Measurements from ENCODE around the gene KCNK2. TPM values are rescaled to one million over a fixed set of nuclear protein-coding genes. Genes with fewer than 3 reads are reported as not detected.

The KCNK2 gene
- total RNA-seq, 1 experiment from 2014 or later: 1.1 TPM

DNA sequence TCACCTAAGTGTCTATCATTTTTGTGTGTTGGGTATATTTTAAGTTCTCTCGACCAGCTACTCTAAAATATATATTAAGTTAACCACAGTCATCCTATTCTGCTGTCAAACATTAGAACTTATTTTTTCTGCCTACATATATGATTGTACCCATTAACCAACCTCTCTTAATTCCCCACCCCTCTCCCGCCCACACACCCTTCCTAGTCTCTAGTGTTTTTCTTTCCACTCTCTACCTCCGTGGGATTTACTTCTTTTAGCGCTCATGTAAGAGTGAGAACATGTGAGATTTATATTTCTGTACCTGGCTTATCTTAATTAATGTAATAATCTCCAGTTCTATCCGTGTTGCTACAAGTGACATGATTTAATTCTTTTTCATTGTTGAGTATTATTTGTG is 26.6 kb downstream of the KCNK2 start:
- CTCF ChIA-PET: no interaction called here
- intact Hi-C loops (cut with micrococcal nuclease; ENCODE audit: unreplicated experiment): no loop called here
- no TSS peak for BruUV-seq (replicated peaks)

DNA sequence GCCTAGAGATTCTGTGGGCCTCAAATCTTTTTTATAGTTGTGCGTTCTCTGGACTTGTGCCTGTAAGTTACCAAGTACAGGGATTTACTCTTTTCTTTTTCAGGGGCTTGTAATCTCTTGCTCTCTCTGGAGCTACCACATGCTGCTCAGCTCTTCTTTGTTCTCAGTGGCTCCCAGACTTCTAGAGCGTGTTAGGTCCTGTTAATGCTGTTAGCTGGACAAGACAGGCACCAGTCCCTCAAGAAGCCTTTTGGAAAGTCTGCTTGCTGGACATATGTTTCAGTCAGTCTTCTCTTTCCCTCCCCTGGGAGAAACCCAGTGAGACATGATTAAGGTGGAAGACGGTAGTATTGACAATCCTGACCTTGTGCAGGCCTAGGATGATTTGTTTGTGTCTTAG is 29.4 kb downstream of the KCNK2 start:
- Mint-ChIP-seq H3K4me1 (ENCODE audit: low read depth, unreplicated experiment) (peaks cover 28% of the 10 kb centered on the region), H3K4me3 (ENCODE audit: low read depth, unreplicated experiment) (no peak overlapping the region), H3K36me3 (ENCODE audit: insufficient read depth, unreplicated experiment) (peaks cover 7% of the 10 kb centered on the region), H3K27me3 (ENCODE audit: unreplicated experiment) (no peaks in the 10 kb centered on the region), H3K27ac (ENCODE audit: unreplicated experiment) (no peak overlapping the region), H3K9me3 (ENCODE audit: low read depth, unreplicated experiment) (no peaks in the 10 kb centered on the region)
- CTCF ChIA-PET: interaction anchor here (0.7 to 1.1 kb wide), 3 partner anchors 13 to 36 kb away, joined by 3 read pairs; no protein-coding TSS in a partner anchor
- TF ChIP-seq, protein P1, sequence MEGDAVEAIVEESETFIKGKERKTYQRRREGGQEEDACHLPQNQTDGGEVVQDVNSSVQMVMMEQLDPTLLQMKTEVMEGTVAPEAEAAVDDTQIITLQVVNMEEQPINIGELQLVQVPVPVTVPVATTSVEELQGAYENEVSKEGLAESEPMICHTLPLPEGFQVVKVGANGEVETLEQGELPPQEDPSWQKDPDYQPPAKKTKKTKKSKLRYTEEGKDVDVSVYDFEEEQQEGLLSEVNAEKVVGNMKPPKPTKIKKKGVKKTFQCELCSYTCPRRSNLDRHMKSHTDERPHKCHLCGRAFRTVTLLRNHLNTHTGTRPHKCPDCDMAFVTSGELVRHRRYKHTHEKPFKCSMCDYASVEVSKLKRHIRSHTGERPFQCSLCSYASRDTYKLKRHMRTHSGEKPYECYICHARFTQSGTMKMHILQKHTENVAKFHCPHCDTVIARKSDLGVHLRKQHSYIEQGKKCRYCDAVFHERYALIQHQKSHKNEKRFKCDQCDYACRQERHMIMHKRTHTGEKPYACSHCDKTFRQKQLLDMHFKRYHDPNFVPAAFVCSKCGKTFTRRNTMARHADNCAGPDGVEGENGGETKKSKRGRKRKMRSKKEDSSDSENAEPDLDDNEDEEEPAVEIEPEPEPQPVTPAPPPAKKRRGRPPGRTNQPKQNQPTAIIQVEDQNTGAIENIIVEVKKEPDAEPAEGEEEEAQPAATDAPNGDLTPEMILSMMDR (IDR thresholded peaks at IDR 0.05; ENCODE audit: unreplicated experiment): no peak
- BruUV-seq (replicated peaks): no TSS peak
- intact Hi-C loops (cut with micrococcal nuclease; ENCODE audit: unreplicated experiment): no loop called here
- DNase-seq: no peak

More for the DNA sequence above, 26.6 kb downstream of the KCNK2 start:
- Mint-ChIP-seq H3K4me1 (ENCODE audit: low read depth, unreplicated experiment) (peaks cover 14% of the 10 kb centered on the region), H3K27me3 (ENCODE audit: unreplicated experiment) (no peaks in the 10 kb centered on the region), H3K4me3 (ENCODE audit: low read depth, unreplicated experiment) (no peak overlapping the region), H3K9me3 (ENCODE audit: low read depth, unreplicated experiment) (no peaks in the 10 kb centered on the region), H3K27ac (ENCODE audit: unreplicated experiment) (no peak overlapping the region), H3K36me3 (ENCODE audit: insufficient read depth, unreplicated experiment) (peaks cover 4% of the 10 kb centered on the region)
- TF ChIP-seq, protein P1 (IDR thresholded peaks at IDR 0.05; ENCODE audit: unreplicated experiment): no peak
- no peak for DNase-seq

DNA sequence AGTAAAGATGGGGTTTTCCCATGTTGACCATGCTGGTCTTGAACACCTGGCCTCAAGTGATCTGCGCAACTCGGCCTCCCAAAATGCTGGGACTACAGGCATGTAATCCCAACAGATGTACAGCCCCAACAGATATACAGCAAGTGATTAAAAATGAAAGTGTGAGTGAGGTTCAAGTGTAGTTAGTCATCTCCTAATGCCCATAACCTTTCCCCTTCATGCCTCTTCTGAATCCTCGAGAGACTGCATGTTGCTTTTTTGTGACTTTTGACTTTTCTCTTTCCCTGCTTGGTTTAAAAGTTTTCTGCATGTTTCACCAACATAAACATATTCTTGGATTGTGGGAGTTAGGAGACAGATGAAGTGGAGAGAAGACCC is 31.2 kb downstream of the KCNK2 start:
- Mint-ChIP-seq H3K36me3 (ENCODE audit: insufficient read depth, unreplicated experiment) (peaks cover 7% of the 10 kb centered on the region), H3K27me3 (ENCODE audit: unreplicated experiment) (no peaks in the 10 kb centered on the region), H3K27ac (ENCODE audit: unreplicated experiment) (peak overlapping the region; percentile 91), H3K4me3 (ENCODE audit: low read depth, unreplicated experiment) (peak overlapping the region; percentile 13), H3K4me1 (ENCODE audit: low read depth, unreplicated experiment) (peaks cover 28% of the 10 kb centered on the region), H3K9me3 (ENCODE audit: low read depth, unreplicated experiment) (no peaks in the 10 kb centered on the region)
- no TSS peak for BruUV-seq (replicated peaks)
- TF ChIP-seq, protein P1 (IDR thresholded peaks at IDR 0.05; ENCODE audit: unreplicated experiment): no peak
- DNase-seq: peak; percentile 4
- CTCF ChIA-PET: interaction anchor here (0.6 to 1.4 kb wide), 2 partner anchors 9 to 188 kb away, joined by 4 to 5 read pairs; no protein-coding TSS in a partner anchor
- intact Hi-C loops (cut with micrococcal nuclease; ENCODE audit: unreplicated experiment): loop anchor here (2.0 kb wide), 1 partner anchor 19 kb away; no protein-coding TSS in a partner anchor

DNA sequence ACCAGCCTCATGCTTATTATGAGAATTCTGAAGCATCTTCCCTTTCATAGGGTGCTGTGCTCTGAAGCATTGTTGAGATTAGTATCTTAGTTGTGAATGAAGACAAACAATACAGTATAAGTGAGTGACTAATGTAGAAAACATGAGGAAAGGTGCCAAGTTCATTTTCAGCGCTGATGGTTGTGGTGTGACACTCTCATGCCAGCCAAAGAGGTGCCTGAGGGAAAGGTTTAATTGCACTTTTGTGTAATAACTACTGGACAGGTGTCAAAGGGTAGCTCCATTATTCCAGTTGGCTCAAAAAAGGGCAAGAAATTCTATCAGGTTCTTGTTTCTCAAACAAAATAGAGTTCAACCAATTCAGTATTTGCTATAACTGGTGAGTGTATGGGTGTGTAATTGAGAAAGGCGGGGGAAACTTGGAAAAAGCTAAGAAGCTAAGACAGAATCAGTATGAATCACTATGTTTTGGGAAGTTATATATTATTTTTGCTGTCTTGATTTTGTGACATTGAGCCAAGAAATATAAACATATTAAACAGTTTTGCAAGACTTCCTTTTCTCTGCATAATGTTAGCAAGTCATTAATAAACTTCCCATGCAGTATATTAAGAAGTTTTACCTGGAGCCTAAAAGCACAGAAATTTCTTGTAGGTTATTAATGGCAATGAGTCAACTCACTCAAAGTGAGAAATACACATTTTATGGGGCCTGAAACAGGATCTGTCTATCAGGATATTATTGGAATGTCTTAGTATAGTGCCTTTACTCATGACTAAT is 31.8 kb downstream of the KCNK2 start:
- no peaks in the 10 kb centered on the region for H3K27me3 Mint-ChIP-seq (ENCODE audit: unreplicated experiment)
- TF ChIP-seq, protein P1 (IDR thresholded peaks at IDR 0.05; ENCODE audit: unreplicated experiment): no peak
- BruUV-seq (replicated peaks): no TSS peak
- no peaks in the 10 kb centered on the region for H3K9me3 Mint-ChIP-seq (ENCODE audit: low read depth, unreplicated experiment)
- intact Hi-C loops (cut with micrococcal nuclease; ENCODE audit: unreplicated experiment): loop anchor here (2.0 kb wide), 1 partner anchor 18 kb away; no protein-coding TSS in a partner anchor
- H3K36me3 Mint-ChIP-seq (ENCODE audit: insufficient read depth, unreplicated experiment): peaks cover 7% of the 10 kb centered on the region
- H3K4me1 Mint-ChIP-seq (ENCODE audit: low read depth, unreplicated experiment): peaks cover 28% of the 10 kb centered on the region
- CTCF ChIA-PET: interaction anchor here (0.6 to 1.4 kb wide), 2 partner anchors 9 to 189 kb away, joined by 4 to 5 read pairs; no protein-coding TSS in a partner anchor
- peak overlapping the region; percentile 13 for H3K4me3 Mint-ChIP-seq (ENCODE audit: low read depth, unreplicated experiment)
- H3K27ac Mint-ChIP-seq (ENCODE audit: unreplicated experiment): peak overlapping the region; percentile 91
- peak; percentile 75 for DNase-seq

Data from Calu3 (cell line).